ENCODE results near the gene KRTAP10-4.
"Not testable (repeated sequence)": the region's sequence is repeated elsewhere in the genome, so short reads cannot be mapped to it uniquely, and the experiment has no call there.

Gene KRTAP10-4

GRCh38 chr21:44535963-44536362 lies 37.6 kb upstream of the KRTAP10-4 start:
- DNase-seq: no peak

DNA sequence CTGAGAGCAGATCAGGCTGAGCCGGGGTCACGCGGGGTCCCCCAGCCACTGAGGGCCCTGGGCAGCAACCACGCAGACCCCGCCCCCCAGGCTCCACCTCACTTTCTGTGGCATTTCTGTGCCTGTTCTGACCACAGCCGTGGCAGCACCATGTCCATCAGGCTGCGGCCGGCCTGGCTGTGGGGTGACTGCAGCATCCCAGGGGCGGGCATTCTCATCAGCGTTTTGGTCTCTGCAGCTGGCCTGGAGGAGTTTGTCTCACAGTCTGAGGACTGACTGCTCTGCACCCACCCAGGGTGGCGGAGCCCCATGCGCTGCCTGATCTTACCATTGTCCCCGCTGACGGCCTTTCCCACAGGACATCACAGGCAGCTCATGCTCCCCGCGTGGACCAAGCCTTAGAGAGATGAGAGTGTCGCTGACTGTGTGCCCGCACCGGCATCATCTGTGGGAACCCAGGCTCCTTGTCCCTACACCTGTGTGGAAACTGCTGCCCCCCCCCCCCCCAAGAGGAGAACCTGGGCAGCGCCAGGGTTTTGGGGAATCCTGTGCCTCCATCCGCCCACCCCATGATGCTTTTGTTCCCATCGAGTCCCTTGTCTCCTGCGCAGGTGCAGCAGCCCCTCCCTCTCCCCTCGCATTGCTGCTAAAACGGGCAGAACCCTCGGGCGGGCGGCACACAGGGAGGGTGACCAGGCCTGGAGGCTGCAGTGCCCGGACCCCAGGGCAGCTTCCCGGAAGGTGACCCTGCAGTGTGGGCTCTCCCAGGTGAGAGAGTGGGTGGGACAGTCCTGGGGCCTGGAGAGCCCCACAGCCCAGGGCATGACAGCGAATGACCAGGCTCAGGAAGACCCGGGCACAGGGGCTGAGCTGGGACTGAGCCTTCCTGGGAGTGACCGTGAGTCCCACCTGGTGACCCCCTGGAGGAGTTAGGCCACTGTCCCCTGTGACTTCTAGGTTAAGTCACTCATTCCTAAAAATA lies 35.3 kb upstream of the KRTAP10-4 start:
- no peak for DNase-seq

DNA sequence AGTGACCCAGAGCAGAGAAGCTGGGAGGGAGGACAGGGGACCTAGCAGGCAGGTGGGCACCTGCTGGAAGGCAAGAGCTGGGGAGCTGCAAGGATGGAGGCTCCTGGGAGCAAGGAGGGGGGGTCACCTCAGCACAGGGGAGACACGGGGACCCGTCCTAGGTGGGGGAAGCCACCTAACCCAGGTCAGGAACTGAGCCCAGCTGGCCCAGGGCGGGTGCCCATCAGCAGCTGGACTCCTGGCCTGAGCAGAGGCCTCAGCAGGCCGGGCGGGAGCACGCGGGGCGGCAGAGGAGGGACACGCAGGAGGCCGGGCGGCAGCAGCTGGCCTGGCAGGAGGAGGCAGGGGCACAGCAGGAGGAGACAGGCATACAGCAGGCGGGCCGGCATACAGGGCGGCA lies 34.5 kb upstream of the KRTAP10-4 start:
- peak; percentile 70 for DNase-seq

- no peak for DNase-seq
Measured at GRCh38 chr21:44539991-44540666, 33.4 kb upstream of the KRTAP10-4 start, which contains the start of gene KRTAP10-1. TSS of gene KRTAP10-1 (minus strand) at chr21:44540195. CDS start at chr21:44540150, 45 bp downstream.

DNA sequence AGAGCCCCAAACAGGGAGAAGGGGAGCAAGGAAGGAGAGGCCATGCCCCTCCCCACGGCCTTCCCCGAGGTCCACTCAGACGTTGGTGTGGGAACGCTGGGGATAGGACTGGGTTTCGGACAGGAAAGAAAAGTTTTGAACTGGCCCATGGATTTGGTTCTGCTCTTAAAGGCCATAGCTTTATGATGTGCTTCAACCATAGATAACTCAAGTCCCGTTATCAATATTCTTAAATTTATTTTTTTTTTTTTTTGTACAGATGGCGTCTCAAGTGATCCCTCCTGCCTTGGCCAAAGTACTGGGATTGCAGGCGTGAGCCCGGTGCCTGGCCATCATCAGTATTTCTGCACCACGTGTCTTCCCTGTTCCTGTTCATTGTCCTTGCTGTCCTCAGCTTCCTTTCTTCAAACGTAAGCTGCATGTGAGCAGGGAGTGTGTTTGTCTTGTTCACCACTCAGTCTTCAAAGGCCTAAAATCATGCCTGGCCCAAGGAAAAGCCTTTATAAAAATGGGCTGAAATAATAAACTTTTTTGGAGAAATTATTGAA lies 32.7 kb upstream of the KRTAP10-4 start:
- DNase-seq: no peak

DNA sequence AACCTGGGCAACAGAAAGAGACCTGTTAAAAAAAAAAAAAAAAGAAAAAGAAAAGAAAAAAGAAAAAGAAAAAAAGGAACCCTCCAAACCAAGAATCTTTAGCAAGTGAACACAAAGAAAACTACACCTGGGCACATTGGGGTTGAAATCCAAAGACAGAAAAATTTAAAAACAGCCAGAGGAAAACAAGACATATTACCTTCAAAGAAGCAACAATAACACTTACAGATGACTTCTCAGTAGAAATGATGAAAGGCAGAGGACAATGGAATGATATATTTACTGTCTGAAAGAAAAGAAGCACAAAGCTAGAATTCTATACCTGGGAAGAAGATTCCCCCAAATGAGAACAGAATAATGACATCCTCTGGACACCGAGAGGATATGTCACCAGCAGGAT lies 30.8 kb upstream of the KRTAP10-4 start:
- DNase-seq: no peak

GRCh38 chr21:44544566-44544965 lies 29.0 kb upstream of the KRTAP10-4 start:
- no peak for DNase-seq

GRCh38 chr21:44547656-44548331 lies 25.7 kb upstream of the KRTAP10-4 start:
- DNase-seq: no peak

DNA sequence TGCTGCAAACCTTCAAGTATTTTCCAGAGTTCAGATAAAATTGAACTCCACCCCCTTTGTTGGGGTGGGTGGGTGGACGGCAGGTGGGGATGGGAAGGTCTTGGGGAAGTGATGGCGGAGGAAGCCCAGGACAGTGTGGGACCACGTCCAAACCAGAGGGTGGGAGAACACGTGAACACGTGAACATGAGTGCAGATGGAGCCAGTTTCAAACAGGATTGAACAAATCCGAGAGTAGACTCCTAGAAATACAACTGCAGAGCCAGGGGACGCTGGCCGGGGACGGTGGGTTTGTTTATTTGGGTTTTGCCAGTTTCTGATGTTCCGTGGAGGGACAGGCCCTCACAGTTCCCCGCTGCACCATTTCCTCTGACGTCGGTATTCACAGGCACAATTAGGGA lies 25.1 kb upstream of the KRTAP10-4 start:
- no peak for DNase-seq

DNA sequence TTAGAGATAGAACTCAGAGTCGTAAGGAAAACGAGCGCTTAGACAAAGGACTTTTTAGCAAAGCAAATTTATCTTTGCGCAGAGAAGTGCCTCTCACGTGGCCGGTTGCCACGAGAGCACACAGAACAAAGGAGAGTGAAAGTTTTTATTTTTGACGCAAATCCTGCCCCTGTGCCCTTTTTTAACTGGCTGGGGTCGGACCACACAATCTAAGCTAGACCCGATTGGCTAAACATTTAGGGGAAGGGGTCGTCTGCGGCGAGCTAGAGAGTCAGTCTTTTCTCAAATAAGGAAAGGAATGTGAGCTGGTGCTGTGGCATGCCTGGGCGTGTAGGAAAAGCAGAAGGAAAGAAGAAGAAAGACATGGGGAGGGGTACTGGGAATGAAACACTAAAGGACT lies 24.6 kb upstream of the KRTAP10-4 start:
- no peak for DNase-seq

DNA sequence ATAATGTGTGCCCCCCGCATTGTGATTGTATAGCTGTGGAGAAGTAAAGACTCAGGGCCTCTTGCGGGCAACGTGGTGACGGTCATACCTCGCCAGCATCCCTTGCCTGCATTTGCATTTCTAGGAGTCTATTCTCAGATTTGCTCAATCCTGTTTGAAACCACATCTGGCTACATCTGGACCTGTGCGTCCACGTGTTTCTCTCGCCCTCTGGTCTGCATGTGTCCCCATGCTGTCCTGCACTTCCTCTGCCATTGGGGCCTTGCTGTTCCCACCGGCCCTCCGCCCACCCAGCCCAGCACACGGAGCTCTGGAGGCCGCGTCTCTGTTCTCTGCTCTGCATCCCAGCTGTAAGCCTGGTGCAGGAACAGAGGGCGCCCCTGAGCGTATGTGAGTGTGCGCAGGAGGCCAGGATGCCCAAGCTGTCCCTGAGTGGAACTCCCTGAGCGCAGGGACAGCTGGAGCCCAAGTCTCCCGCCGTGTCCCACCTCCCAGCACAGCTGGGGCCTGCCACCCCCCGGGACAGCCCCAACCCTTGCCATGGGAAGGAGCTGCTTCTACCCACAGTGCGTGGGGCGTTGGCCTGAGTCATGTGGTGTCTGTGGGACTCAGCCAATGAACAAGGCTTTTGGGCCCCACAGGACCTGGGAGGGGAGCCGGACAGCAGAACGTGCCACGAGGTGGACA lies 23.9 kb upstream of the KRTAP10-4 start:
- no peak for DNase-seq

DNA sequence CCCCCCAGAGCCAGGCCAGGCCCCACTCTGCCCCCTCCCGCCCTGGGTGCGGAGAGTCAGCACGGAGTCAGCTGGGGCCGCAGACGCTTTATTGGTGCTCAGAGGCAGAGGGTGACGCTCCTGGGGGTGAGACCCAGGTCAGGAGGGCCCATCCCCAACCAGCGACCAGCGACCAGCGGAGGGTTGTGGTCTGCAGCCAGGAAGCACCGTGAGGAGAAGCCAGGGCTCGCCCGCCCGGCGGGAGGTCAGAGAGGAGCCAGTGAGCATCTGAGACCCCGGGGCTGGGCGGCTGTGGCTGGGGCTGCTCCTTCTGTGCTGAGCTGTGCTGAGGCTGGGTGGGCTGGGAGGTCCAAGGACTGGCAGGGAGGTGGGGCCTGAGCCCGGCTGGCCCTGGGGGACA lies 23.2 kb upstream of the KRTAP10-4 start:
- not testable (repeated sequence) for DNase-seq

DNA sequence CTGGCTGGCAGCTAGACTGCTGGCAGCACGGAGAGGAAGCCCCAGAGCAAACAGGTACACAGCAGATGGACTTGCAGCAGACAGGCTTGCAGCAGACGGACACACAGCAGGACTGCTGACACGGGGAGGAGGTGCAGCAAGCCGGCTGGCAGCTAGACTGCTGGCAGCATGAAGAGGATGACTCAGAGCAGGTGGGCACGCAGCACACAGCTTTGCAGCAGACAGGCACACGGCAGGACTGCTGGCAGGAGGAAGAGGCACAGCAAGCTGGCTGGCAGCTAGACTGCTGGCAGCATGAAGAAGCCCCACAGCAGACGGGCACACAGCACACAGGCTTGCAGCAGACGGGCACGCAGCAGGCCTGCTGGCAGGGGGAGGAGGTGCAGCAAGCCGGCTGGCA lies 22.7 kb upstream of the KRTAP10-4 start:
- peak; percentile 92 for DNase-seq

GRCh38 chr21:44551340-44551961 lies 22.1 kb upstream of the KRTAP10-4 start, which contains the start of gene KRTAP10-2:
TSS of gene KRTAP10-2 (minus strand) at chr21:44551505. CDS start at chr21:44551458, 47 bp downstream.
- peak; percentile 93 for DNase-seq

DNA sequence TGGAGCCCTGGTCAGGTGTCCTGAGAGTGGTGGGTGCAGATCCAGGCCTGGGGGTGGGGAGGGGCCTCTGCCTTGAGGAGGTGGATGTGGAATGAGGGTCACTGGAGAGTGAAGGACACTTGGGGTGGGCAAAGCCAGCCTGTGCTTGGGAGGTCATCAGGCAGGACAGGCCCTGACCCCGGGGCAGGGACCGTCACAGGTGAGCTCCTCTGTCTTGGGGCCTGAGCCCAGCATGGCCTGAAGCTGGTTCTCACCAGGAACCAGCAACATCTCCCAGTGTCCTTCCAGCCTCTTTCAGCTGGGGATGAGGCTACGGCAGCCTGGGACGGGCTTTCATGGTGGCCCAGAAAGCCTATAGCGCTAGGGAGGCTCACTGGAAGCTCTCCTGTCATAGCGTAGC lies 21.4 kb upstream of the KRTAP10-4 start:
- no peak for DNase-seq

DNA sequence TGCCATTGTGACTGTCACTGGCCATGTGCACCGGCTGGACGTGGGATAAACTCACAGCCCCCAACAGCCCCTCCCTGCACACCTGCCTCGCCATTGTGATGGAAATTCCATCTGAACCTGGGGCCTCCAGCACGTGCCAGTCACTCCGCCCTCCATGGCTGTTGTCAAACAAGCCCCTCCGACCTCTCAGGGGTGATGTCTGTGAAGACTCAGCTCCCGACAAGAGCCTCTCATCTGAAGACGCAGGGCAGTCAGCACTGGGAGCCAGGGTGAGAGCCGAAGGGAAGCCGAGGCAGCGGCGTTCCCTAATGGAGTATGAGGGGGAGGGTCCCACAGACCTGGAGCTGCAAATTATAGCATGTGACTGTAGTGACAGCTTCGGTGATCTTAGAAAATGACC lies 20.8 kb upstream of the KRTAP10-4 start:
- DNase-seq: peak; percentile 28

DNA sequence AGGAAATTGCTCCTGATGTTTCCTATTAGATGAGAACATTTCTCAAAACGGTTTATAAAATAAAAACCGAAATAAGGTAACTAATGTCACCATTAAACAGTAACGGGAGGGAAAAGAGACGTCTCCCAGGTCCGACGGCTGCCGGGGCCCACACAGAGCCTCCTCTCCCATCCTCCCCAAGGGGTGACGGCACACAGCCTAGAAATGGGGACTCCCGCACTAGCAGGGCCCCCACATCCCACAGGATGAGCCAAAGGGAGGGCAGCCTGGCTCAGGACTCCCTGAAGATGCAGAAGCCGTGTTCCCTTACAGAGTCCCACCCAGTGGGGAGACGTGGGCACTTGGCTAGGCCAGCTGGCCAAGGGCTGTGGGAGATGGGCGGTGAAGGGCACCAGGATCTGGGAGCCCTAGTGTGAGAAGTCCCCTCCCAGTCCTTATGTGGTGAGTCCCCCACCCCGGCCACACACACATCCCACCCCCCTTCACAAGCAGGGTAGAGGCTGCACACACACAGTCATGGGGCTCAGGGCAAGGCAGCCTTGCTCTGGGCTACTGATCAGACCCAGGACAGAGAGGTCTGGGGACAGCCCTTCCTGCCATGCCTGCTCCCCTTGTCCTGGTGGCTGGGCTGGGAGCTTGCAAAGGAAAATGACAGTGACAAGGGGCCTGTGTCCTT lies 18.2 kb upstream of the KRTAP10-4 start:
- no peak for DNase-seq

- DNase-seq: peak; percentile 55
Measured at GRCh38 chr21:44556879-44557278, 16.6 kb upstream of the KRTAP10-4 start.

DNA sequence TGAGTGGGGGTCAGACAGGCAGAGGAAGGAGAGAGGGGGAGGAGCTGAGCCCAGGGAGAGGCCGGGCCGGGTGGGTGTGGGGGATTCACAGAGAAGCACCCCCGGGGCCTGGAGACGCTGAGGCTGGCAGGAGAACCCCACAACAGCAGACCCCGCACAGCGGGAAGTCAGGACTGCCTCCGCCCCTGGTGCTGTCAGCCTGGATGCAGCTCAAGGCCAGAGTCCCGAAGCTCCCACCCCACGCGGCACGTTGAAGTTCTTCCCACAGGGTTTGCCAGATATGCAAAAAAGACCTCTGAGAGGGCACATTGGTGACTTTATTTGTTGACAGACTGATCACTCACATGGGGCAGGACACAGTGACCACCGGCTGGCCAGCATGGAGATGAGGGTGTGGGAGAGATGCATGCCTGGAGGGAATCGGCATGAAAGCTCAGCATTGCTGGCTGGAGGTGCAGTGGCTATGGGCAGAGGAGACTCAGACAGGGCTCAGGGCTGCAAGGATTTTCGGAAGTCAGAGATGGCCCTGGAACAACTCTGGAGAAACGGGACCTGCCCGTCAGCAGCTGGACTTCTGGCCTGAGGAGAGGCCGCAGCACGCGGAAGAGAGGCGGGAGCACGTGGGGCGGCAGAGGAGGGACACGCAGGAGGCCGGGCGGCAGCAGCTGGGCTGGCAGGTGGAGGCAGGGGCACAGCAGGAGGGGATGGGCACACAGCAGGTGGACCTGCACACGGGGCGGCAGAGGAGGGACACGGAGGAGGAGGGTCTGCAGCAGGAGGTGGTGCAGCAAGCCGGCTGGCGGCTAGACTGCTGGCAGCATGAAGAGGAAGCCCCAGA lies 15.8 kb upstream of the KRTAP10-4 start:
- DNase-seq: no peak

DNA sequence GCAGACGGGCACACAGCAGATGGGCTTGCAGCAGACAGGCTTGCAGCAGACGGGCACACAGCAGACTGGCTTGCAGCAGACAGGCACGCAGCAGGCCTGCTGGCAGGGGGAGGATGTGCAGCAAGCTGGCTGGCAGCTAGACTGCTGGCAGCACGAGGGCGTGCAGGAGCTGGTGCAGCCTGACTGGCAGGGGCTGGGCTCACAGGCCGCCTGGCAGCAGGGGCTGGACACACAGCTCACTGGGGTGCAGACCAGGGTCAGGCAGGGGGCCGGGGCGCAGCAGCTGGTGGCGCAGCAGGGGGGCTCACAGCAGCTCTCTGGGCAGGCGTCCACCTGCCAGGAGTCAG lies 15.2 kb upstream of the KRTAP10-4 start:
- DNase-seq: peak; percentile 47

All from NCI-H69 (cell line).